WERI-Rb-1 (cell line): Measurements from ENCODE around the gene WNT8B.

Experiments
- DNase-seq: peaks from one replicate; pipeline ENCODE4 v3.0.0-alpha.2; 2020
- H3K27ac ChIP-seq: fragments of 250-450 bp; sonication (Bioruptor Pico); 2 replicates; pipeline ENCODE4 v1.5.1; 2020; ENCODE audit warnings: mild to moderate bottlenecking, moderate library complexity
- H3K27me3 ChIP-seq: fragments of 250-450 bp; sonication (Bioruptor Pico); 2 replicates; pipeline ENCODE4 v1.5.1; 2021; ENCODE audit warnings: mild to moderate bottlenecking, low read depth, moderate library complexity; ENCODE audit not compliant: insufficient read depth, severe bottlenecking
- H3K36me3 ChIP-seq: fragments of 250-450 bp; sonication (Bioruptor Pico); 2 replicates; pipeline ENCODE4 v1.5.1; 2020; ENCODE audit warnings: mild to moderate bottlenecking, moderate library complexity
- H3K4me3 ChIP-seq: 2 replicates; pipeline ENCODE4 v1.5.1; 2011; ENCODE audit warnings: low read depth, mild to moderate bottlenecking, control low read depth, low read length
- H3K9me3 ChIP-seq: fragments of 250-450 bp; sonication (Bioruptor Pico); 2 replicates; pipeline ENCODE4 v1.5.1; 2021; ENCODE audit warnings: mild to moderate bottlenecking, moderate library complexity; ENCODE audit not compliant: severe bottlenecking
- TF ChIP-seq, protein P1 (sequence below): IDR thresholded peaks from 2 replicates; pipeline ENCODE4 v1.5.1; 2011; ENCODE audit warnings: low read depth, mild to moderate bottlenecking, control low read depth, inconsistent platforms, low read length

The WNT8B gene

DNA sequence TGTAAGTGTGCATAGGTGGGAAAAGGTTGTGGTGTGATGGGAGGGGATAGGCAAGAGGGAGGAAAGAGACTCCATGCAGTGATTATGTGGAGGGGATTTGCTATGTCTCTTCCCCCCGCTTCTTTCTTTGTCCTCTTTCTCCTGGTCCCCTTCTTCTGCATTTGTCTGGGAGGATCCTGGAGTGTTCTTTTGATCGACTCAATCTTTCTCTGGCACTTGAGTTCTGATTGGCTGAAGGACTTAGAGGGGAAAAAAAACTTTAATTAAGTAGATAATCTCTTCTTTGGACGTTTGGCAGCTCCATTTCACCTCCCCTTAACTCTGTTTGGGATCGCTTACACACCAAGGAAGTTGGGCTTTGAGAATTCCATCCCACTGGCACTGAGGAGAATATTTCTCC, at the start of gene WNT8B:
Gene WNT8B, plus strand, starts transcription at position 301 of the 400 bp plus-strand sequence. CDS start 160 bp downstream, outside the sequence.
- TF ChIP-seq, protein P1, sequence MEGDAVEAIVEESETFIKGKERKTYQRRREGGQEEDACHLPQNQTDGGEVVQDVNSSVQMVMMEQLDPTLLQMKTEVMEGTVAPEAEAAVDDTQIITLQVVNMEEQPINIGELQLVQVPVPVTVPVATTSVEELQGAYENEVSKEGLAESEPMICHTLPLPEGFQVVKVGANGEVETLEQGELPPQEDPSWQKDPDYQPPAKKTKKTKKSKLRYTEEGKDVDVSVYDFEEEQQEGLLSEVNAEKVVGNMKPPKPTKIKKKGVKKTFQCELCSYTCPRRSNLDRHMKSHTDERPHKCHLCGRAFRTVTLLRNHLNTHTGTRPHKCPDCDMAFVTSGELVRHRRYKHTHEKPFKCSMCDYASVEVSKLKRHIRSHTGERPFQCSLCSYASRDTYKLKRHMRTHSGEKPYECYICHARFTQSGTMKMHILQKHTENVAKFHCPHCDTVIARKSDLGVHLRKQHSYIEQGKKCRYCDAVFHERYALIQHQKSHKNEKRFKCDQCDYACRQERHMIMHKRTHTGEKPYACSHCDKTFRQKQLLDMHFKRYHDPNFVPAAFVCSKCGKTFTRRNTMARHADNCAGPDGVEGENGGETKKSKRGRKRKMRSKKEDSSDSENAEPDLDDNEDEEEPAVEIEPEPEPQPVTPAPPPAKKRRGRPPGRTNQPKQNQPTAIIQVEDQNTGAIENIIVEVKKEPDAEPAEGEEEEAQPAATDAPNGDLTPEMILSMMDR, result no peak
- no peak for DNase-seq
- no peak within 1 kb of the TSS for H3K27ac ChIP-seq
- no peaks in the 10 kb centered on the region for H3K9me3 ChIP-seq
- no peak within 1 kb of the TSS for H3K4me3 ChIP-seq
- H3K27me3 ChIP-seq, result no peaks in the 10 kb centered on the region
- no peaks in the 10 kb centered on the region for H3K36me3 ChIP-seq

DNA sequence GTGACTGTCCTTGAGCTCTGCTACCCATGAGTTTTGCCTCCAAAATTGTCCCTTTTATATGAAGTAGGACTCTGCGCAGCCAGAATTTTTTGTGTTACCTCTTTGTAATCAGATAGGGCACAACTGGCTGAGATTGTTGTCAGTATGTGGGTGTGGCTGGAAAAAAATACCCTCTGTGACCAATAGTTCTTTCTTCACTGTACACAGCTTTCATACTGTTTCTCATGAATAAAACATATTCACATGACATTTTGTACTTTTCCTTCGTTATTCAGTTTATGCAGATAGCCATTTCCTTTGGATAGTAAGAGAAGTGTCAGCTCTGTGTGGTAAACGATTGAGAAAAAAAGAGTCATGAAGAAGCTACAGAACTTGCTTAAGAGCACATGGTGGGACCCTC, 49.6 kb upstream of the WNT8B start:
- DNase-seq, result no peak

DNA sequence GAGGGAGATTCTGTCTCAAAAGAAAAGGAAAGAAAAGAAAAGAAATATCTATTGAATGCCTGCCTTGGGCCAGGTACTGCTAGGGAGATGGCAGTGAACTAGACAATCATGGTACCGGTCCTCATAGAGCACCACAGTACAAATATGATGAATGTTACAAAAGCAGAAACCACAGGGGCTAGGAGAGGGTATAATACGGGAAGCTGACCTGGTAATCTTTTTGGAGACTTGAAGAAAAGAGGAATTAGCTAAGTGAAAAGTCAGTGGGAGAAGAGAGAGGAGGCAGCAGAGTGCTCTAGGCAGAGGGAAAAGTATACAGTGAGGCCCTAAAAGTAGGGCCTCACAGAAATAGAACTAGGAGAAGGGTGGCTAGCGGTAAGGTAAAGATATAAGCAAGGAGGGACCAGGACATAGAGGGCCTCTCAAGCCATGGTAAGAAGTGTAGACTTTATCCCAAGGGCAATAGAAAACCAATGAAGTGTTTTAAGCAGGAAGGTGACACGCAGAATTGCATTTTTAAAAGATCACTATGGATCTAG, 42.8 kb upstream of the WNT8B start:
- no peak for DNase-seq
- Histone ChIP-seq H3K27ac (no peak overlapping the region), H3K36me3 (no peaks in the 10 kb centered on the region), H3K9me3 (no peaks in the 10 kb centered on the region), H3K4me3 (no peak overlapping the region), H3K27me3 (no peaks in the 10 kb centered on the region)
- TF ChIP-seq, protein P1, result no peak

More for the DNA sequence above, 49.6 kb upstream of the WNT8B start:
- no peak overlapping the region for H3K4me3 ChIP-seq
- H3K27me3 ChIP-seq, result no peaks in the 10 kb centered on the region
- H3K9me3 ChIP-seq, result peaks cover 6% of the 10 kb centered on the region
- H3K36me3 ChIP-seq, result no peaks in the 10 kb centered on the region
- no peak overlapping the region for H3K27ac ChIP-seq
- TF ChIP-seq, protein P1, result no peak

- H3K27ac ChIP-seq, result no peak overlapping the region
- TF ChIP-seq, protein P1, result no peak
- H3K9me3 ChIP-seq, result no peaks in the 10 kb centered on the region
- H3K4me3 ChIP-seq, result no peak overlapping the region
- no peaks in the 10 kb centered on the region for H3K36me3 ChIP-seq
- DNase-seq, result no peak
- H3K27me3 ChIP-seq, result no peaks in the 10 kb centered on the region
These were observed 35.4 kb upstream of the WNT8B start for GRCh38 chr10:100427374-100427773.

DNA sequence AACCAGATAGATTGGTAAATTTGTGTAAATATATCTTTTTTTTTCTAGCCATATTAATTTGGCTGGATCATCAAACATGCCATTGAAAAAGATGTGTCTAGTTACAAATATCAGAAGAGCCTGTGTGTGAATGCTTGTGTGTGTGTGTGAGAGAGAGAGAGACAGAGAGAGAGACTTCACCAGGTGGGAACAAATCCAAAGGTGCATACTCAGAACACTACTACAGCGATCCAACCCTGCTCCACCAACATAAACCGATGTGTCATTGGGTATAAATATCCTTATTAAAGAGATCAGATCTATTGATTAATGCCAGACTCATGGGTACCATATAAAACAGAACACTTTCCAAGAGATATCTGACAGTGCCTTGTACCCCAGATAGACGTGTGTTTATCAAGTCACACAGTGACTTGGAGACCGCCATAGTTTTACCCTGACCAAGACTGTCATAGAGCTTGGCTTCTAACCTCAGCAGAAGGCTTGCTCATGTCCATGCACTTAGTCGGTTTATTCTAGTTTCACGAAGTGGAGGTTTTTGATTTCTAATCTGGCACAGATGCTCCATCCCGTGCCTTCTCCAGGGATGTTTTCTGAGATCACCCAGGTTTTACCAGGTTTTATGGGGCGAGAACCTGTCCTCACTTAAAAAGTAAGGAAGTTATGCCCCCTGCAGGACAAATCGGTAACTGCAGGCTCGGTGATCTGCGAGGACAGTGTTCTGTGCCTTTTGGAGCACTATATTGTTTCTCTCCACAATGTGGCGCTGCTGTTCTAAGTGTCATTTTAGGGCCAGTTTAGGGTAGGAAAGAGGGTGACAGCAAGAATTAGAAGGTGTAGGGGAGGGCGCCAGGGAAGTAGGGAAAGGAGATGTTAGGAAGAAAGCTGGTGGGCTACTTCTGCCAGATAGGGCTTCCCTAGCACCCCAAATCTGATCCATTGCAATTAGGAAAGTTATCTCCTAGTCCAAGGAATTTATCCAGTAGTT, 29.3 kb upstream of the WNT8B start:
- Histone ChIP-seq H3K4me3 (no peak overlapping the region), H3K9me3 (no peaks in the 10 kb centered on the region), H3K27me3 (no peaks in the 10 kb centered on the region), H3K36me3 (no peaks in the 10 kb centered on the region), H3K27ac (no peak overlapping the region)
- DNase-seq, result peak; percentile 95
- TF ChIP-seq, protein P1, result peak; percentile 84
